Amniotic epithelial cell (primary cell): ENCODE data around the gene PHACTR2.
A peak's percentile ranks its signal among the peaks of the same experiment; 100 is the strongest.

Experiments
- DNase-seq: peaks from one replicate; pipeline ENCODE4 v3.0.0-alpha.2; 2010; ENCODE audit warnings: low read depth

The PHACTR2 gene

DNA sequence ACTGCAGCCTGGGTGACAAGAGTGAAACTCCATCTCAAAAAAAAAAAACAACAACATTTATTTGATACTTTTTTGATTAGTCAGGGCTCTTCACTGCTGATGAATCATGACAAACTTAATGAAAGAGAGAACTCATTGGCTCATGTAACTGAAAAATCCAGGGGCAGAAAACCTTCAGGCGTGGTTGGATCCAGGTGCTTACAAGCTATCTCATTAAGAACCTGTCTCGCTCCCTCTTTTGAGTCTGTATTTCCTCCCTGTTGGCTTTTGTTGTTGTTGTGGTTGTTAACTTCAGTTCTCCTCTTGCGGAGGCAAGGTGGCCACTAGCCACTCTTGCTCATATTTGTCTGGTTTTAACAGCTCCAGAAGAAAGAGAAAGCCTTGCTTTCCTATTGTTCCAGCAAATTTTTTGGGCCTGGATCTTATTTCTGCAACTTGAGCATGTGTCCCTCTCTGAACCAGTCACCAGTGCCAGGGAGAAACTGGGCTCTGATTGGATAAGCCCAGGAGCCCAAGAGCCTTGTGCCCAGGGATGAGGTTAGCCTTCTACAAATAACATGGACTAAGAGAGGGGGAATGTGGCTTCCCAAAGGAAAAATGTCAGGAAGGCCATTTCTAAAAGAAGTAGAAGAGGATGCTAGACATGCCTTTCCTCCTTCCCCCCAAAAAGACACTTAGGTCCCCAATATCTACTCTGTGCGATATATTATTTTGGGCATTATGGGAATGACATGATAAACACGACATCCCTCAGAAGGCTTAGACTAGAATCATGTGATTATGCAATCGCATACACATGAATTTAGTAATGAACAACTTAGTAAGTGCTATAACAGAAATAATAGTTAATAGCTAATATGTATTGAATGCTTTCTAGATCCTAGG lies 64.5 kb downstream of the PHACTR2 start:
- no peak for DNase-seq

DNA sequence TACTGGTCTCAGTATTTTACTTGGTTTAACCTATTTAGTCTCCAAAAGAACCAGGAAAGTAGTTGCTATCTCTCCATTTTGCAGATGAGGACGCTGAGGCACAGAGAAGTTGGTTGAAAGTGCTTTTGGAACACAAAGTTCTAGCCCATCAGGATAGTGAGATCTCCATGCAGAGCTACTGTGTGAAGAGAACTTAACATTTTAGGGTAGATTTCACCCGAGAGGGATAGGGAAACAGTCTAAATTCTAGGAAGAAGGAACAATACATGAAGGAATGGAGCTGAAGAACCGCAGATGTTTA lies 65.1 kb downstream of the PHACTR2 start:
- DNase-seq = no peak

DNA sequence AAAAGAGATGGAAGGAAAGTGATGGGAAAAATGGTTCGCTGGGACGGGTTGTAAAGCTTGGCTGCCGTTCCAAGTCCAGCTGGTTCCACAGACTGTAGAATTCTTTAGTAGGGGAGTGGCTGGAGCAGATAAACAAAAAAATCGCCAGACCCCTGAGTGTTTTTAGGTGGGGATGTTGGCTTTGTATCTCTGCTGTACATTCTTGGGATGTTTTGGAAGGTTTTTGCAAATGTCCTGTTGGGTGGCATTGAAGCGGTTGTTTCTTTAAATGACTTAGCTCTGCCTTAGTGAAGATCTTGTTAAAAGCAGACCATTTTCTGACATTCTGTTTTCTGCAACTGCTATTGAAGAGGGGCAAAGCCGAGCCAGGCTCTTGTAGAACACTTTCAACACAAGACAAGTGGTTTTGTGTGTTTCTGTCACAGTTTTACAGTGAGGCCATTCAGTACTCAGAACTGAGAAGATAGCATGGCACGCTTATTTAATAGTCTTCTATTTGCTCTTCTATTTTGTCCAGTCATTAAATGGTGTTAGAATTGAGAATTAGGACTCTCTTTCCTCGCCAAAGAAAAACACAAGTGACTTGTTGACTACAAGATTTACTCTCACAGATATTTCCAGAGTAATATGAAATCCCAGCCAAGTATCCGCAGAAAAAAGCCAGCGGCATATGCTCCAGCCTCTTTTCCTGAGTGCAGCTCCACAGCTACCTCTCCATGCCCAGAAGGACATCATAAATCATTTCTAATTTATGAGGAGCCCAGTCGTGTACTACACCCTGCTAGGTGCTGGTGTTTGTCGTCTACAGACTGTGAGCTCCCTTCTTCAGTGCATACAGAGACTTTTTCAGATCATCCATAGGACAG lies 65.8 kb downstream of the PHACTR2 start:
- no peak for DNase-seq

DNA sequence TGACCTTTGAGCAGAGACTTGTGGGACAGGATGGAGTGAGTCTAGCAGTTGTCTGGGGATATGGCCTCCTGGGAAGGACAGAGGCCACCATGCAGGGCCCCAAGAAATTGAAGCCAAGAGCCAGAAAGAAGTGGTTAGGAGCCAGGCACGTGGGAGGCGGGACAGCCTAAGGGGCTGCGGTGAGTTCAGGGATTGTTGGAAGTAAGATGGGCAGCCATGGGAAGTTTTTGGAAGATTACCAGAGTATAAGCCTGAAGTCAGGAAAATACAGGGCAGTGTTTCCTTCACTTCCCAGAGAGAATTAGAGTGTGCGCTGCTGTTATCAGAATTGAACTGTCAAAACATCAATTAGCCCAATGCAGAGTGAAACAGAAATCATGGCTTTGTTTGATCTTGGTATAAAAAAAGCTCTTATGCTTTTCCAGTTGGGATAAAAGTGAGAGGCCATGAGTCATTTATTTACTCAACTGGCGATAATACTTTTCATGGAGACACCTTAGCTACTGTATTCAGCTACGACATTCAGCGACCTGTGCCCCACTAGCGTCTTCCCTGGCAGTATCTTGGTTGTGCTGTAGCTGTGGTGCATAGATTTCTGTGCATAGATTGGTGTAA lies 66.9 kb downstream of the PHACTR2 start:
- peak; percentile 37 for DNase-seq

DNA sequence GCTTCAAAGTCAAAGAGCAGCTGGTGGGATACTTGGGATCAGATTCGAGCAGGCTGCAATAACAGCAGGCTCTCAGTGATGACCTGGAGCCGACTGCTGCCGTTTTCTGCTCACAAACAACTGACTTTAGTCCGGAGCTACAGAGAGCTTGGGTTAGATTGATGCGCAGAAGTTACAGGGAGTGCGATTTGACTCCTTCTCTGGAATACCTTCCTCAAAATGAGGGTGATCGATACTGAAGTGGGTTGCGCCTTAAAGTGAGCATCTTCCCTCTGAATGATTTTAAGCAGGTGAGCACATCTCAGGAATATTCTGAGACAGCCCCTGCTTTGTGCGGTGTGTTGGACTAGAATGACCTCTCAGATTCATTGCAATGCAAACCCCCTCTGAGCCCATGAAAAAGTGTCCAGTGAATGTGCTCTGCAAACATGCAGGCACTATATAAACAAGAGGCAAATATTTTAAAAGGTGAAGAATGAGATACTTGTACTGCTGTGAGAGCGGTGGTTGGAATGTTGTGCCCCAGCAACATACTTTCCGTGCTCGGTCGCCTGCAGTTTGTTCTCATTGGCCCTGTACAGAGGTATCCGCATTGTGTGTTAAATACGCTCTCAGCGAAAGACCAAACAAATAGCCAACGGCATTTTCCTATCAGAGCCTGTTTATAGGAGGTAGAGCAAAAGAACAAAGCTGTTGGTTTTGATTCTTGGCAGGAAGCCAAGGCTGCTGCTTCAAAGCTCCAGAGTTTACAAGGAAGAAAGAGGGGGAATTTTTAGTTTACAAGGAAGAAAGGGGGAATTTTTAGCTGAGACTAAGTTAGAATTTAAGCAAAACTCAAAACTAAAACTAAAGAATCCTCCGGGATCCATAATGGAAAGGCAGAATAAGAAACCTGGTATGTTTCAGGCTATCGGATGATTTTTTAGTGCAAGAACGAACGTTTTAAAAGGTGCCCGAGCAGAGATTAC lies 67.7 kb downstream of the PHACTR2 start:
- DNase-seq = peak; percentile 82

DNA sequence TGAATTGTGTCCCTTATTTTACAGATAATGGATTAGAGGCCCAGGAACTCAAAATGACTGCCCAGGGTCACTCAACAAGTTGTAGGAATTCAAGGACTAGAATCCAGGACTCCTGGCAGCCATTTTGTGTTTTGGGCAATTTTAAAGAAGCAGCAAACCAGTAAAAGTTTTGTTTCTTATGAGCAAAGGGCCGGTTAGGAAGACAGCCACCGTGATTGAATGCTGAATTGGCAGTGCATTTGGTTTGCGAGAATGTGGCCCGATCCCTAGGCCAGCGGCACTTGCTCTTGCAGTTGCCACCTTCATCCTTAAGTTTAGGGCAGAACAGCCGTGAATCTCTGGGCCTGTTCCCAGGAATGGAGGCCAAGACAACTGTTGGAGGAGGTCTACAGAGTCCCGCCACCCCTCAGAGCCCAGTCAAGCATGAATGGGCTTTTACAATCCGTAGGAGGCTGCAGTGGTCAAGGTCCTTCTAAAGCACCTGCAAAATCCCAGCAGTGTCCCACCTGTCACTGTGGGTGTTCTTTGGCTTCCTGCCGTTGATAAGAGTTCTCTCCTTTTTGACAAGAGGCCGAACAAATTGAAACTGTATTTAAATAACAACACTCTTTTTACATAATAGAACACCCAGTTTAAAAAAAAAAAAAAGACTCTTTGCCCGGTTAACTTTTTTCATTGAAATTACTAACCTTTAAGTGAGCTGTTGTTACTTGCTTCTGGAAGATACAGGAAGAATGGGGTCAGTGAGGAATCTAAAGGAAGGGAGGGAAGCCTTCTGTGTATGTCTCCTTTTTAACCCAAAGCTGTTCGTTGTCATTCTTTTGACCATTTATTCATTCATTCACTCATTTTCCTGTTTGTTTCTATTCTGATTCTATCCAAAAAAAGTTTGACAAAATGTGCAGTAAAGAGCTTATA lies 68.7 kb downstream of the PHACTR2 start:
- no peak for DNase-seq

DNA sequence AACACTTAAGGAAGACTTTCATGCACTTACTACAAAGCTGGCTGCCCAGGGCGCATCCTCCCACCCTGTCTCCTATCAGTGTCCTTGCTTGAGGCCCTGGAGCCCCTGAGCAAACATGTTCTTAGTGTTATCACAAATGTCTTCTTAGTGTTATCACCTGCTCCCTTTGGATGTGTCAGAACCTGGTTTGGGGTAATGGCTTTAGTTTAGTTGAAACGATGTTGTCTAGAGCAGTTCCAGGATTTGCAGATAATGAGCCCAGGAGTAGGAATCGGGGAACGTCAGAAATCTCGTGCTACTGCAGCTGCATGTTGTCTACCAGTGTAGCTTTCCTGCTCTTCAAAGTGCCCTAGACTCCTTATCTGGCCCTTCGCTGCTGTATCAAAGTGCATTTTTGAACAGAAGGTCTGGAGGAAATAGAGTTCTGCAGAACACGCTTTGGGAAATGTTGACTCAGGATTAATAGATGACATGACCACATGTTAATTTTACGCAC lies 69.6 kb downstream of the PHACTR2 start:
- DNase-seq = peak; percentile 36

DNA sequence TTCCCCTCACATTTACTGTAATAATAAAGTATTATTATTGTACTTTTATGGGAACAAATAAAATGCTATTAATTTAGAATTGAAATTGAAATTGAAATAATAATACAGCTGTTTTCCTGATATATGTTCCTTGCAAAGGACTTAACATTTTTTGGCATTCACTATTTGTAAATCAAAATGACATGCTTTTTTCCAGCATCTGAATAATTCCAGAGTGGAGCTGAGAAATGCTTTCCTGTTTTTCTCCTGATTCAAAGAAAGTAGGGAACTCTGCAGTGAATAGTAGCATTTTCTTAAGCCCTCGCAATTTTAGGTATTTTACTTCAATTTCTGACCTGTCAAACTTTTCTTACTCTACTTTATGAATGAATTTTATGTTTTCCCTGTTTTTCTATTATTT lies 72.1 kb downstream of the PHACTR2 start:
- DNase-seq = no peak

DNA sequence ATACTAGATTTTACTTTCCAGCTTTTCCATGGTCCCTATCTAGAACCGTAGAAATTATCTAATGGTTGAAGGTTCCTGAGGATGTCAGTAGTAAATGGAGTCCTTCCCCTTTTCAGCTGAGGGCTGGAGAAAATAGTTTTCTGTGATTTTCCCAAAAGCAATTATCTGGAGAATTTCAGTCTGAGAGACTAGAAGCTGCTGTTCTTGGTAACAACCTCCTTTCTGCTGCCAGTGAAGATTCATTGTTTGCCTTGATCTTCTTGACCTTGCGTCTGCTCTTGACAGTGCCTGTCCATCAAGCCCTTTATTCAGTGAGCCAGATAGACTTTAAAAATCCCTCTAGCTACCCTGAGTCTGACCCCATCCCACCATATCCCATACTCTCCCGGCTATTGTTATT lies 73.1 kb downstream of the PHACTR2 start:
- peak; percentile 40 for DNase-seq

DNA sequence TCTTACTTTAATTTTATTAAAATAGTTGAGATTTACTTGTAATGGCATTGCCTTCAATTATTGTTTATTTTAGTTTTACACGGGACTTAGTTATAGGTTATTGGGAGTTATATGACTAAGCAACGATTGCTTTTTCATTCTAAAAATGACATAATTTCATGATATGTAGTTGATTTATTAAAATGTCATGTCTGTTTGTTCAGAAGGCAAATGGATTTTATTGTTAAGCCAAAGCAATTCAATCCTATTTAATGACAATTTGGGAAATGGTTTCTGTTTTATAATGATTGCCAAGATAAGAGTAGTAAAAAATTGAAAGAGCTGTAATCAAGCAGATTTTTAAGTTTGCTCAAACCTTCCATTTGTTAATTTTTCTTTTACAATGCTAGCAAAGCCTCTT lies 74.7 kb downstream of the PHACTR2 start:
- no peak for DNase-seq

DNA sequence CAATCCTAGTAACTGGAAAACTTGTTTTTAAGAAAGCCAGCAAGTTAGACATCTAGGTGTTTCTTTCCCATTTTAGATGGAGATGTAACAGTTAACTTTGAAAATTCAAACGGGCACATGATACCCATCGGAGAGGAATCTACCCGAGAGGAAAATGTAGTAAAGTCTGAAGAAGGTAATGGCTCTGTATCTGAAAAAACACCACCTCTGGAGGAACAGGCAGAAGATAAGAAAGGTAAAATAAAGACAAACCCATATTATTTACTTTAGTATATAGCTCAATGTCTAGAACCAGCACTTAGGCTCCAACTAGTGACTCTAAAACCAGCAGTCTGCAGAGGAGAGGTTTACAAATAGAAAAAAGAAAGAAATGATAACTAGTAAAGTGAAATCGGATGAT lies 75.9 kb downstream of the PHACTR2 start:
- no peak for DNase-seq

DNA sequence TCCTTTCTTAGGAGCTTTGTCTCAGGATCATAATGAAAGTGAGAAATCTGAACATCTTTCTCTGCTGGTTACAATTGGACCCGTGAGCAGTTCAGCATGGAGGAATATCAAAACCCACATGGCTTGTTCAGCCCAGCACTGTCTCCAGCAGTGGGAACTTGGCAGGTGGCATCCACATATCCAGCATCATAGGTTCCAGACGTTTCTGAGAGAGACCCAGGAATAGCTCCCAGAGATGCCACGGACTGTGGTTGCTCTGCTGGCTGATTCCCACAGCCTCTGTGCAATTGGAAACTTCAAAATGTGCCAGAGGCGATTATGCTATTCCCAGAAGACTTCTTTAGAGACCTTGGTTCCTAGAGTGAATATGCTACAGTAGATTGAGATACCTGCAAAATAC lies 76.4 kb downstream of the PHACTR2 start:
- DNase-seq = peak; percentile 48

DNA sequence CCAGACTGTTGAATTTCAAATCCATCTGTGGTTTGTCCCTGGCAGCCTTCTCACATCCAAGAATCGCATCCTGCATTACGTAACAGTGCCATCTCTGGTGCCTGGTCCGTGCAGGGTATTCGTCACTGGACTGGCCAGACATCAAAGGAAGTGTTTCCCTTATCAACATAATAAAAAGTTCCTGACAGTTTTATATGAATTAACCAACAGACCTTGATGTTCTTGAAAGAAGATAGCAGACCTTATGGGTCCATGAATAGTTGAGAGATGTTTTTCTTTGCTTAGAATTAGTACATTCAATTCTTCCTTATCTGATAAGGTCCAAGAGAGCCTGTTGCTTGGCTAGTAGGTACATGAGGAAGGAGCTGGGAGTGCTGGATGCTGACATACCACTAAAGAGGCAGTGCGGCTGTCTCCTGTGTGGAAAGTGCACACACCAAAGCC lies 77.6 kb downstream of the PHACTR2 start:
- DNase-seq = peak; percentile 99

DNA sequence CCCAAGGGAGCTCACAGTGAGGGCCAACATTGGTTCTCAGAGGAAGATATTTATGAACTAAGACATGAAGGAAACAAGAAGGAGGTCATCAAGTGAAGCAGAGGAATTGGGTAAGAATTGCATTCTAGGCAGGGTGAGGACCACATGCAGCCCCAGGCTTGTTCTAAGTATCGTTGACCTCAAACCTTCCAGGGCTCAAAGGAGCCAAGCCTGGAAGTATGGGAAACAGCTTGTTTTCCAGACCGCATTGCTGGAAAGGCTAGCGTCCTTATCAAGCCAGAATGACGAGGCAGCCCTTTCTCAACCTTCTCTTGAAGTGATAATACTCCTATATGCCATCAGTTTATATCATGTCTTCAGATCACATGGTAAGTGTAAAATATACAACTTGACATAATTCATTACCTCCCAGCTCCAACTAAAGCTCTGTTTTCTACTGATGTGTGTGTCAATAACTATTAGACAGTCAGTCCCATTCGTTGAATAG lies 79.6 kb downstream of the PHACTR2 start:
- DNase-seq = peak; percentile 91

DNA sequence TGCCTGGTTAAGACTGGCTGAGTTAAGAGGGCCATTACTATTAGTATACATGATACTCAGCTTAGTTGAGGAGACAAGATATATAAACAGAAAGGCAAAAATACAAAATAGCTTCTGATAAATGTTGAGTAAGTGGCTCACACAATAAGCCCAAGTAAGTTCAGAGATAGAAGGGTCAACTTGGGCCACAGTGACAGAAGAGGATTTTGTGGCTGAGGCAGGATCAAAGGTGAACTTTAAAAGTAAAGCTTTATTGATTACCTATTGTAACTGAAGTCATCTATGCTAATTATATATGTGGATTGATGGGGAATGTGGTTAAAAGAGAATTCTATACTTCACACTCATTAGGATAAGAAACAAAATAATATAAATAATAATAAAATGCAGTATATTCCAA lies 80.8 kb downstream of the PHACTR2 start:
- DNase-seq = no peak

DNA sequence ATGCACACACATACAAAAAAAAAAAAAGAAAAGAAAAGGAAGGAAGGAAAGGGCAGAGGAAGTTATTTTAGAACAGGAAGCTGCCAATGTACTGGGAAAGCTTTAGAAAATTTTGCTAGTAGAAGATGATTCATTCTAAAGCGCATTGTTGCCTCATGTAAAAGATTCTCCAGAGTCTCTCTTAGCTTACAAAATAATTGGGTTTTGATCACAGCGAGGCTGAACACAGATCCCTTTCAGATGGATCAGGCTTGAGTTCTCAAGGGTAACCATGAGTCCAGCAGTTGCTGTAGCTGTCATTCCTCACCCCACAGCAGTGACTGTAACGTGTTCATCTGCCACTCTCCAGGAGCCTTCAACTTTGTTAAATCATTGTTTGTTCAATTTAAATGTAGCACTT lies 81.9 kb downstream of the PHACTR2 start:
- DNase-seq = peak; percentile 68

DNA sequence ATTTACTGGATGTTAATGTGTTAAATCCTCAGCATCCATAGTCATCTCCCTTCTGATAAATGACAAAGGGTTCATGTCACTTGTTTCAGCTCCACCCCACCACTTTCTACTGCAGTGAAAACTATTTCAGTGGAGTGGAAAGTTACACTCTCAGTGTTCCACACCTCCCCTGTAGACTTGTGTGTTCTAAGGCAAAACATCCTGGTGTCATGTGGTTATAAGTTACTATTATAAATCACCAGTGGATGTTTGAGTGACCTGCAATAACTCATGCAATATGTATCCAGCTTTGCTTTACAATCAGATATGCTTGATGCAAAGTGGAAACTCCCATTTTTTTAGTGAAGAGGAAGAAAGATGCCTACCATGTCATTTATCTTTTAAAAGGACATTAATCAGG lies 83.3 kb downstream of the PHACTR2 start:
- DNase-seq = peak; percentile 53

DNA sequence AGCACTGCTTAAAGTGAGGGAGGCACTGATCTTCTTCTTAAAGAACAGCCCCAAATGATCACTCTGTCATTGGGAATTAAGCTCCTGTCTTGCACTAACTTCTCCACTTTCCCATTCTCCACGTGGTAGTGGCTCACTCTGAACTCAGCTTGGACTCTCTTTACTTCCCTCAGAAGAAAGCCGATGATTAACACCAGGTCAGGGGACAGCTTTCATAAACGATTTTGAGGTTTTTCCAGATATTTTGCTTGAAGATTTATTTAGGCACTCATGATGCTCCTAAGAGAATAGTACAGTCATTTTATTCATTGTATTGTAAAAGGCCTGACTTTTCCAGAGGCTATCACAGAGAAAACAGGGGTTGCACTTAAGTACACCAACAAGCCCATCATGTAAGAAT lies 84.4 kb downstream of the PHACTR2 start:
- DNase-seq = no peak

DNA sequence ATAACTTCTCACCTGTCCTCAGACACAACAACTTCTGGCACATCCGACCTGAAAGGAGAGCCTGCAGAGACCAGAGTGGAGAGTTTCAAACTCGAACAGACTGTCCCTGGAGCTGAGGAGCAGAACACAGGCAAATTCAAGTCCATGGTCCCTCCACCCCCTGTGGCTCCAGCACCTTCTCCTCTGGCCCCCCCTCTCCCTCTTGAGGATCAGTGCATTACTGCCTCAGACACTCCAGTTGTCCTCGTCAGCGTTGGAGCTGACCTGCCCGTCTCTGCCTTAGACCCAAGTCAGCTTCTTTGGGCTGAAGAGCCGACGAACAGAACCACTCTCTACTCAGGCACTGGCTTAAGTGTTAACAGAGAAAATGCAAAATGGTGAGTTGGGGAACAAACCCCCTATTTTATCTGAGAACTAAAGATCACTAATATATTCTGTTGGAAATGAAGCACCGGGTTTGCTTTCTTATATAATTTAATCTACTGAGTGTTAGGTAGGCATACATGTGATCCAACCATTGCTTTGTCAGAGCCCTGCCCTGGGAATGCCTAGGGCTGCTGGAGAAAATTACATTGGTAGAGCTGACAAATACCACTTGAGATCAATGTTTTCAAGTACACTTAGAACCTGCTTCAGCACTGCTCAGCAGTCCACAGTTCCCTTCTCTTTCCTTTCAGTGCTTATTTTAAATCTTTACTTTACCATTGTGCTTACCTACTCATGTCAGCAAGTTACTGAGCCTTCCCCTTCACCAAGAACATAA lies 87.8 kb downstream of the PHACTR2 start:
- DNase-seq = no peak

DNA sequence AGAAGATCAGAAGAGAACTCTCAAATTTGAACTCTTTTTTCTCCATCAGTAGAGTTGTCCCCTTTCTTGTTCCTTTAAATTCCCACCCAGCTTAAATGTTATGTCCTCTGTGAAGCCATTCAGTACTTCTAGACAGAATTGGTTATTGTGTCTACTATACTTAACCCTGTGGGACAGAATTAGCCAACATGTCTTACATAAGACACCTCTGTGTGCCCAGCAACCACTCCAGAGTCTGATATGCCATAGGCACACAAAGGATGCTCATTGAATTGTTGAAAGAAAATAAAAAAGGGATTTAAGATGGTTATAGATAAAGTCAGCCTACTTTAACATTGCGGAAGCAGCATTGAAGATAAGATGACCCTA lies 88.4 kb downstream of the PHACTR2 start:
- no peak for DNase-seq
